H1 (cell line): ENCODE measurements around the gene EPN2. TPM values are rescaled to one million over a fixed set of nuclear protein-coding genes. Genes with fewer than 3 reads are reported as not detected.
A peak's percentile ranks its signal among the peaks of the same experiment; 100 is the strongest.

Source experiments
- CHD2 ChIP-seq: IDR thresholded peaks from 2 replicates; pipeline ENCODE4 v1.6.1; 2012; ENCODE audit warnings: low read length, improper control_type of control experiment
- EGR1 ChIP-seq: IDR thresholded peaks from 2 replicates; pipeline ENCODE4 v1.6.1; 2011; ENCODE audit warnings: low read depth, low read length, borderline replicate concordance
- FOSL1 ChIP-seq: IDR thresholded peaks from 2 replicates; pipeline ENCODE4 v1.6.1; 2011; ENCODE audit warnings: mild to moderate bottlenecking, low read depth, low read length, moderate library complexity; ENCODE audit not compliant: insufficient read depth
- KDM1A ChIP-seq: fragments of 200-600, 300-600 bp; sonication (generic); IDR thresholded peaks from 2 replicates; pipeline ENCODE4 v1.7.1; 2016; ENCODE audit warnings: mild to moderate bottlenecking, low read length, borderline replicate concordance
- KDM4A ChIP-seq: IDR thresholded peaks from one replicate; pipeline ENCODE4 v1.7.1; 2012; ENCODE audit warnings: low read depth, mild to moderate bottlenecking, moderate library complexity, low read length, inconsistent platforms; ENCODE audit not compliant: severe bottlenecking
- PHF8 ChIP-seq: fragments of 200-600 bp; sonication (generic); conservative IDR thresholded peaks from 2 replicates; pipeline ENCODE4 v1.7.1; 2012; ENCODE audit warnings: low read depth, mild to moderate bottlenecking, inconsistent platforms, low read length, moderate library complexity
- POU5F1 ChIP-seq: IDR thresholded peaks from 2 replicates; pipeline ENCODE4 v1.6.1; 2011; ENCODE audit warnings: low read depth, mild to moderate bottlenecking, low read length, moderate library complexity
- RXRA ChIP-seq: IDR thresholded peaks from 2 replicates; pipeline ENCODE4 v1.6.1; 2011; ENCODE audit warnings: low read depth, mild to moderate bottlenecking, low read length, moderate library complexity; ENCODE audit not compliant: insufficient read depth
- SP2 ChIP-seq: IDR thresholded peaks from 2 replicates; pipeline ENCODE4 v1.6.1; 2012; ENCODE audit warnings: mild to moderate bottlenecking, low read length, inconsistent platforms
- SRF ChIP-seq: IDR thresholded peaks from 2 replicates; pipeline ENCODE4 v1.6.1; 2011; ENCODE audit warnings: mild to moderate bottlenecking, low read depth, low read length, moderate library complexity
- TCF12 ChIP-seq: IDR thresholded peaks from 2 replicates; pipeline ENCODE4 v1.6.1; 2011; ENCODE audit warnings: low read depth, mild to moderate bottlenecking, low read length
- polyA plus RNA-seq, 7 experiments: library from polyadenylated mRNA; depleted of rRNA in 3 of 7; stranded (reverse) in 5 of 7; unstranded in 2 of 7; fragments of >200 nt in 5 of 7; fragments of 200-250 nt in 2 of 7; gene quantifications; 1 replicate in 5 of 7; 2 replicates in 1 of 7; 4 replicates in 1 of 7; pipeline versions ENCODE4 v1.2.1 to v1.2.3, GENCODE V29; 2011 to 2013; ENCODE audit warnings: missing spikeins in 2 of 7, mixed read lengths in 2 of 7
- total RNA-seq: library from RNA; stranded (reverse); fragmentation: NEBNext Ultra II Directional; extraction: Animal tissue kit (Norgen Biotek cat#: 25700); gene quantifications from 2 replicates; pipeline ENCODE4 v1.2.1, GENCODE V29; 2021
- TF ChIP-seq, protein P1 (sequence below): fragments of 300-600 bp; sonication (generic); IDR thresholded peaks from 2 replicates; pipeline ENCODE4 v1.7.1; 2012; ENCODE audit warnings: low read length, moderate library complexity, mild to moderate bottlenecking, inconsistent platforms; ENCODE audit not compliant: insufficient replicate concordance
- TF ChIP-seq, protein P2 (sequence below): IDR thresholded peaks from 2 replicates; pipeline ENCODE4 v1.6.1; 2012; ENCODE audit warnings: inconsistent platforms

The EPN2 gene
- total and polyA plus RNA-seq, 2 of the 8 experiments (the other 6 are each of a cell fraction or from before 2014, with no cell fraction given), result 28.7 to 55.8 TPM

DNA sequence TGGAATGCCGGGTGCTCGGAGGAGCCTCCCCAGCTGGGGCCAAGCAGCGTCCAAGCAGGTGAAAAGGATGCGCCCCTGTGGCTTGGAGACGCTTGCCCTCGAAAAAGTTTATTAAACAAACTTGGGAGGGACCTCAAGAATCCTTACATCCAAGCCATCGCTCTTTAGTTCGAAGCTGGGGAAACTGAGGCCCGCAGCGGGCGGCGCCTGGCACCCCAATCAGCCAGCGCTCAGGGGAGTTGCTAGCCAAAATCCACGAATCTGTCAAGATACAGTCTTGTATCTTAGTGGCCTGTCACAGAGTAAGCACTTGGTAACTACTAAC, 125.9 kb downstream of the EPN2 start (continued):
- TF ChIP-seq, protein P1, sequence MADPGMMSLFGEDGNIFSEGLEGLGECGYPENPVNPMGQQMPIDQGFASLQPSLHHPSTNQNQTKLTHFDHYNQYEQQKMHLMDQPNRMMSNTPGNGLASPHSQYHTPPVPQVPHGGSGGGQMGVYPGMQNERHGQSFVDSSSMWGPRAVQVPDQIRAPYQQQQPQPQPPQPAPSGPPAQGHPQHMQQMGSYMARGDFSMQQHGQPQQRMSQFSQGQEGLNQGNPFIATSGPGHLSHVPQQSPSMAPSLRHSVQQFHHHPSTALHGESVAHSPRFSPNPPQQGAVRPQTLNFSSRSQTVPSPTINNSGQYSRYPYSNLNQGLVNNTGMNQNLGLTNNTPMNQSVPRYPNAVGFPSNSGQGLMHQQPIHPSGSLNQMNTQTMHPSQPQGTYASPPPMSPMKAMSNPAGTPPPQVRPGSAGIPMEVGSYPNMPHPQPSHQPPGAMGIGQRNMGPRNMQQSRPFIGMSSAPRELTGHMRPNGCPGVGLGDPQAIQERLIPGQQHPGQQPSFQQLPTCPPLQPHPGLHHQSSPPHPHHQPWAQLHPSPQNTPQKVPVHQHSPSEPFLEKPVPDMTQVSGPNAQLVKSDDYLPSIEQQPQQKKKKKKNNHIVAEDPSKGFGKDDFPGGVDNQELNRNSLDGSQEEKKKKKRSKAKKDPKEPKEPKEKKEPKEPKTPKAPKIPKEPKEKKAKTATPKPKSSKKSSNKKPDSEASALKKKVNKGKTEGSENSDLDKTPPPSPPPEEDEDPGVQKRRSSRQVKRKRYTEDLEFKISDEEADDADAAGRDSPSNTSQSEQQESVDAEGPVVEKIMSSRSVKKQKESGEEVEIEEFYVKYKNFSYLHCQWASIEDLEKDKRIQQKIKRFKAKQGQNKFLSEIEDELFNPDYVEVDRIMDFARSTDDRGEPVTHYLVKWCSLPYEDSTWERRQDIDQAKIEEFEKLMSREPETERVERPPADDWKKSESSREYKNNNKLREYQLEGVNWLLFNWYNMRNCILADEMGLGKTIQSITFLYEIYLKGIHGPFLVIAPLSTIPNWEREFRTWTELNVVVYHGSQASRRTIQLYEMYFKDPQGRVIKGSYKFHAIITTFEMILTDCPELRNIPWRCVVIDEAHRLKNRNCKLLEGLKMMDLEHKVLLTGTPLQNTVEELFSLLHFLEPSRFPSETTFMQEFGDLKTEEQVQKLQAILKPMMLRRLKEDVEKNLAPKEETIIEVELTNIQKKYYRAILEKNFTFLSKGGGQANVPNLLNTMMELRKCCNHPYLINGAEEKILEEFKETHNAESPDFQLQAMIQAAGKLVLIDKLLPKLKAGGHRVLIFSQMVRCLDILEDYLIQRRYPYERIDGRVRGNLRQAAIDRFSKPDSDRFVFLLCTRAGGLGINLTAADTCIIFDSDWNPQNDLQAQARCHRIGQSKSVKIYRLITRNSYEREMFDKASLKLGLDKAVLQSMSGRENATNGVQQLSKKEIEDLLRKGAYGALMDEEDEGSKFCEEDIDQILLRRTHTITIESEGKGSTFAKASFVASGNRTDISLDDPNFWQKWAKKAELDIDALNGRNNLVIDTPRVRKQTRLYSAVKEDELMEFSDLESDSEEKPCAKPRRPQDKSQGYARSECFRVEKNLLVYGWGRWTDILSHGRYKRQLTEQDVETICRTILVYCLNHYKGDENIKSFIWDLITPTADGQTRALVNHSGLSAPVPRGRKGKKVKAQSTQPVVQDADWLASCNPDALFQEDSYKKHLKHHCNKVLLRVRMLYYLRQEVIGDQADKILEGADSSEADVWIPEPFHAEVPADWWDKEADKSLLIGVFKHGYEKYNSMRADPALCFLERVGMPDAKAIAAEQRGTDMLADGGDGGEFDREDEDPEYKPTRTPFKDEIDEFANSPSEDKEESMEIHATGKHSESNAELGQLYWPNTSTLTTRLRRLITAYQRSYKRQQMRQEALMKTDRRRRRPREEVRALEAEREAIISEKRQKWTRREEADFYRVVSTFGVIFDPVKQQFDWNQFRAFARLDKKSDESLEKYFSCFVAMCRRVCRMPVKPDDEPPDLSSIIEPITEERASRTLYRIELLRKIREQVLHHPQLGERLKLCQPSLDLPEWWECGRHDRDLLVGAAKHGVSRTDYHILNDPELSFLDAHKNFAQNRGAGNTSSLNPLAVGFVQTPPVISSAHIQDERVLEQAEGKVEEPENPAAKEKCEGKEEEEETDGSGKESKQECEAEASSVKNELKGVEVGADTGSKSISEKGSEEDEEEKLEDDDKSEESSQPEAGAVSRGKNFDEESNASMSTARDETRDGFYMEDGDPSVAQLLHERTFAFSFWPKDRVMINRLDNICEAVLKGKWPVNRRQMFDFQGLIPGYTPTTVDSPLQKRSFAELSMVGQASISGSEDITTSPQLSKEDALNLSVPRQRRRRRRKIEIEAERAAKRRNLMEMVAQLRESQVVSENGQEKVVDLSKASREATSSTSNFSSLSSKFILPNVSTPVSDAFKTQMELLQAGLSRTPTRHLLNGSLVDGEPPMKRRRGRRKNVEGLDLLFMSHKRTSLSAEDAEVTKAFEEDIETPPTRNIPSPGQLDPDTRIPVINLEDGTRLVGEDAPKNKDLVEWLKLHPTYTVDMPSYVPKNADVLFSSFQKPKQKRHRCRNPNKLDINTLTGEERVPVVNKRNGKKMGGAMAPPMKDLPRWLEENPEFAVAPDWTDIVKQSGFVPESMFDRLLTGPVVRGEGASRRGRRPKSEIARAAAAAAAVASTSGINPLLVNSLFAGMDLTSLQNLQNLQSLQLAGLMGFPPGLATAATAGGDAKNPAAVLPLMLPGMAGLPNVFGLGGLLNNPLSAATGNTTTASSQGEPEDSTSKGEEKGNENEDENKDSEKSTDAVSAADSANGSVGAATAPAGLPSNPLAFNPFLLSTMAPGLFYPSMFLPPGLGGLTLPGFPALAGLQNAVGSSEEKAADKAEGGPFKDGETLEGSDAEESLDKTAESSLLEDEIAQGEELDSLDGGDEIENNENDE, result no peak
- TF ChIP-seq RXRA (no peak), EGR1 (no peak), KDM1A (no peak), POU5F1 (no peak), PHF8 (no peak), CHD2 (no peak), TCF12 (peak; percentile 71; the same call in 1 of the 2 replicates), KDM4A (no peak), SP2 (no peak), FOSL1 (no peak), SRF (no peak)
- TF ChIP-seq, protein P2, sequence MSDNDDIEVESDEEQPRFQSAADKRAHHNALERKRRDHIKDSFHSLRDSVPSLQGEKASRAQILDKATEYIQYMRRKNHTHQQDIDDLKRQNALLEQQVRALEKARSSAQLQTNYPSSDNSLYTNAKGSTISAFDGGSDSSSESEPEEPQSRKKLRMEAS, result no peak
